Calu3 (cell line): ENCODE measurements around the gene PRUNE2. TPM values are rescaled to one million over a fixed set of nuclear protein-coding genes. Genes with fewer than 3 reads are reported as not detected.

Experiments used
- BruUV-seq: library from RNA; stranded (reverse); fragments of 400-500 nt; replicated peaks from 2 replicates; lab custom pipeline; 2021; lab: Mats Ljungman, UMichigan
- CTCF ChIA-PET: fragments of 300-600 bp; sonication (Branson Sonifier 250); formaldehyde crosslinking; loops from one replicate; lab custom pipeline; 2022; ENCODE audit warnings: antibody characterized with exemption; lab: Charles Lee
- DNase-seq: peaks from one replicate; pipeline ENCODE4 v3.0.0; 2022
- H3K27ac Mint-ChIP-seq: one replicate; pipeline ENCODE4 v1.8.0; 2022; ENCODE audit warnings: mixed read lengths; ENCODE audit not compliant: unreplicated experiment
- H3K27me3 Mint-ChIP-seq: one replicate; pipeline ENCODE4 v1.8.0; 2022; ENCODE audit warnings: mixed read lengths; ENCODE audit not compliant: unreplicated experiment
- H3K36me3 Mint-ChIP-seq: one replicate; pipeline ENCODE4 v1.8.0; 2022; ENCODE audit warnings: mild to moderate bottlenecking, moderate library complexity, mixed read lengths; ENCODE audit not compliant: insufficient read depth, unreplicated experiment
- H3K4me1 Mint-ChIP-seq: one replicate; pipeline ENCODE4 v1.8.0; 2022; ENCODE audit warnings: mild to moderate bottlenecking, low read depth, mixed read lengths; ENCODE audit not compliant: unreplicated experiment
- H3K4me3 Mint-ChIP-seq: one replicate; pipeline ENCODE4 v1.8.0; 2022; ENCODE audit warnings: mild to moderate bottlenecking, low read depth, moderate library complexity, mixed read lengths; ENCODE audit not compliant: unreplicated experiment
- H3K9me3 Mint-ChIP-seq: one replicate; pipeline ENCODE4 v1.8.0; 2022; ENCODE audit warnings: low read depth, mixed read lengths; ENCODE audit not compliant: unreplicated experiment
- intact Hi-C: fragments of 100-400 bp; cut with micrococcal nuclease; formaldehyde crosslinking; loops from one replicate; pipeline ENCODE4 v1.10.0; 2022; ENCODE audit not compliant: unreplicated experiment
- total RNA-seq: library from RNA; stranded (reverse); gene quantifications from 2 replicates; pipeline ENCODE4 v1.2.3, GENCODE V29; 2022
- TF ChIP-seq, protein P1 (sequence below): fragments of 200-600 bp; IDR thresholded peaks from one replicate; pipeline ENCODE4 v1.8.0; 2022; ENCODE audit warnings: antibody characterized with exemption; ENCODE audit not compliant: unreplicated experiment

Gene PRUNE2
- total RNA-seq, 1 experiment from 2014 or later = 0.07 TPM

DNA sequence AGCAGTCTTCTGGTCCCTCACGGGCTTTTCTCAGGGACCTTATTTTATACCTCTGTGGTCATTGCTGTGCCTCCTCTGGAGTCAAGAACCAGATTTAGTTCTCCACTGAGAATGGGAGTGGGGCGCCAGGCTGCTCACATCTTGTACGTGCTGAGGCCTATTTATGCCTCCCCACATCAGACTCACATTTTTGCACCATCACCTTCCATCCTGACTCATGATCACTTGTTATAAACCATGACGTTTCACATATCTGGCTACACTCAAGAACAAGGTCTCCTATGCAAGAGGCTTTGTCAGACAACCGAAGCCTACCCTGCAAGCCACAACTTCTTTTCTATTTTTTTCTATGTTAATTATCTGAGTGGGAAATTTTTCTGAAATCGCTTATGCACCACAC lies 10.7 kb downstream of the PRUNE2 start:
- Mint-ChIP-seq H3K4me1 (no peaks in the 10 kb centered on the region), H3K4me3 (no peak overlapping the region), H3K36me3 (no peaks in the 10 kb centered on the region), H3K27ac (no peak overlapping the region), H3K9me3 (no peaks in the 10 kb centered on the region), H3K27me3 (peaks cover 34% of the 10 kb centered on the region)
- no TSS peak for BruUV-seq
- CTCF ChIA-PET = no interaction called here
- DNase-seq = no peak
- intact Hi-C loops = no loop called here
- TF ChIP-seq, protein P1, sequence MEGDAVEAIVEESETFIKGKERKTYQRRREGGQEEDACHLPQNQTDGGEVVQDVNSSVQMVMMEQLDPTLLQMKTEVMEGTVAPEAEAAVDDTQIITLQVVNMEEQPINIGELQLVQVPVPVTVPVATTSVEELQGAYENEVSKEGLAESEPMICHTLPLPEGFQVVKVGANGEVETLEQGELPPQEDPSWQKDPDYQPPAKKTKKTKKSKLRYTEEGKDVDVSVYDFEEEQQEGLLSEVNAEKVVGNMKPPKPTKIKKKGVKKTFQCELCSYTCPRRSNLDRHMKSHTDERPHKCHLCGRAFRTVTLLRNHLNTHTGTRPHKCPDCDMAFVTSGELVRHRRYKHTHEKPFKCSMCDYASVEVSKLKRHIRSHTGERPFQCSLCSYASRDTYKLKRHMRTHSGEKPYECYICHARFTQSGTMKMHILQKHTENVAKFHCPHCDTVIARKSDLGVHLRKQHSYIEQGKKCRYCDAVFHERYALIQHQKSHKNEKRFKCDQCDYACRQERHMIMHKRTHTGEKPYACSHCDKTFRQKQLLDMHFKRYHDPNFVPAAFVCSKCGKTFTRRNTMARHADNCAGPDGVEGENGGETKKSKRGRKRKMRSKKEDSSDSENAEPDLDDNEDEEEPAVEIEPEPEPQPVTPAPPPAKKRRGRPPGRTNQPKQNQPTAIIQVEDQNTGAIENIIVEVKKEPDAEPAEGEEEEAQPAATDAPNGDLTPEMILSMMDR = no peak

DNA sequence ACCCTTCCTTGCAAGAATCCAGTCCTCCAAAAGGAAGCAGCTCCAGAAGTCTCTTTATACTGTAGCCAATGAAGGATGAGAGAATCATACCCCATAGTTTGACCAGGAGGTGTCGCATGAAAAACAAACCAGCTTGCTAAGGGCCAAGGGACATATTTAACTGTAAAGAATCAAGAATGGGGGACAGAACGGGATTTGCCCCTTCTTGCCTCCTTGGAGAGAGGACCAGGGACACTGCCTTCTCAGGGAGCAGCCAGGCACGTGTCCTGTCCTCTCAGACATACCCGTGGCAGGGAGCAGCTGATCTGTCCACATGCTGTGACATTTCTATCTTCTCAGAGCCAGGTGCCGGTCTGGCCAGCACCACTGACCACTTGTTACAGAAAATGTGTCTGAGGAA lies 11.7 kb downstream of the PRUNE2 start:
- intact Hi-C loops = no loop called here
- BruUV-seq = no TSS peak
- Mint-ChIP-seq H3K4me3 (no peak overlapping the region), H3K36me3 (no peaks in the 10 kb centered on the region), H3K4me1 (no peaks in the 10 kb centered on the region), H3K27ac (no peak overlapping the region), H3K27me3 (peaks cover 25% of the 10 kb centered on the region), H3K9me3 (no peaks in the 10 kb centered on the region)
- DNase-seq = no peak
- TF ChIP-seq, protein P1 = no peak
- CTCF ChIA-PET = no interaction called here

DNA sequence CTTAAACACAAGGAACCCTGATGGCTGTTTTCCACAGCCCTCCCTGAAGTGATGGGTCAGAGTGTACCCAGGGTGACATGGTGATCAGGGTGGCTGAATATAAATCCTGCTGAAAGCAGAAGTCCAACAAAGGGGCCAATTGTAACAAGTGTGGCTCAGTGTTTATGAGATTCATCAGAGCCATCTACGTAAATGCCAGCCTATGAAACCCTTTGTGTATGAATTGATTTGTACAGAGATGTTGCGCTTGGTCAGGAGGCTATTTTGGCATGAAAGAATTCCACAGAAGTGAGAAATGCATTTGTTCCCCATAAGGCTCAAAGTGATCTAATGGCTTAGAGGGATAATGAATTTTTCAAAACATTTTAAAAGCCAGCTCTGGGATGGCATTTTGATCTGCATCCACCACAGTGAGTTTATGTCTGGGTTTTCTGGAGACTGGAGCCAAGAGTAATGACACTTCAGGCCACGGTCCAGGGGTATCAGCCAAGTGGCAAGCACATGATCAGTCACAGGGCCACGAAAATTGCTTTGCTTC lies 12.4 kb downstream of the PRUNE2 start:
- no peak for DNase-seq
- Mint-ChIP-seq H3K4me1 (no peaks in the 10 kb centered on the region), H3K4me3 (no peak overlapping the region), H3K9me3 (no peaks in the 10 kb centered on the region), H3K27ac (no peak overlapping the region), H3K36me3 (no peaks in the 10 kb centered on the region), H3K27me3 (peaks cover 20% of the 10 kb centered on the region)
- TF ChIP-seq, protein P1 = no peak
- BruUV-seq = no TSS peak
- CTCF ChIA-PET = no interaction called here
- intact Hi-C loops = no loop called here

DNA sequence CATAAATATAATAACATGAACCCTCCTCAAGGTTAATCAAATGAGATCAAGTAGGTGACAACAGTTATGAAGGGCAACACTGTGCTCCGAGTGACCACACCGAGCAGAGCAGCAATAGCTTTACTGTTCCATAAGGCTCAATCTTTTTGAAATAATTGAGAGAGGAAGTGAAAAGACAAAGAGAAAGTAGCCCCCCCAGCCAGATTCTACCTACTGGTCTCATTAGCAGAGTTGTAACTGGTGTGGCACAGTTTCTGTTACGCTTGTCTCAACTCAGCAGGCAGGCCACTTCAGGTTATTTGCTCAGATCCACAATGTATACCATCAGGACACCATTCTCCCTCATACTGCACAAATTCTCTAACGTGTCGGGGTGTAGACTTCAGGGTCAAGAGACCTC lies 14.0 kb downstream of the PRUNE2 start:
- Mint-ChIP-seq H3K27ac (no peak overlapping the region), H3K27me3 (peaks cover 24% of the 10 kb centered on the region), H3K36me3 (no peaks in the 10 kb centered on the region), H3K9me3 (no peaks in the 10 kb centered on the region), H3K4me3 (no peak overlapping the region), H3K4me1 (no peaks in the 10 kb centered on the region)
- TF ChIP-seq, protein P1 = no peak
- intact Hi-C loops = no loop called here
- CTCF ChIA-PET = no interaction called here
- no TSS peak for BruUV-seq
- no peak for DNase-seq
